MCF 10A (cell line): ENCODE data around the gene BBS12. TPM values are rescaled to one million over a fixed set of nuclear protein-coding genes. Genes with fewer than 3 reads are reported as not detected.

ENCODE experiments used
- BruUV-seq: library from RNA; stranded (reverse); fragments of 400-500 nt; replicated peaks from 2 replicates; lab custom pipeline; 2021; lab: Mats Ljungman, UMichigan
- CTCF ChIA-PET: fragments of 300-600 bp; sonication (Branson Sonifier 250); formaldehyde crosslinking; extraction: SDS; loops from one replicate; lab custom pipeline; 2021; ENCODE audit warnings: antibody characterized with exemption, inconsistent platforms; lab: Yijun Ruan, JAX
- POLR2A ChIA-PET: fragments of 300-600, 350-650 bp; sonication (Branson Sonifier 250); formaldehyde crosslinking; extraction: SDS; loops from one replicate; lab custom pipeline; 2020; ENCODE audit warnings: antibody characterized with exemption, inconsistent platforms; lab: Yijun Ruan, JAX
- DNase-seq: peaks from one replicate; pipeline ENCODE4 v3.0.0-alpha.2; 2018; ENCODE audit not compliant: unreplicated experiment
- H3K27ac Mint-ChIP-seq: one replicate; pipeline ENCODE4 v1.8.0; 2022; ENCODE audit warnings: mild to moderate bottlenecking, low read depth, mixed read lengths; ENCODE audit not compliant: unreplicated experiment
- H3K27me3 Mint-ChIP-seq: one replicate; pipeline ENCODE4 v1.8.0; 2022; ENCODE audit warnings: mixed read lengths; ENCODE audit not compliant: insufficient read depth, unreplicated experiment
- H3K36me3 Mint-ChIP-seq: one replicate; pipeline ENCODE4 v1.8.0; 2022; ENCODE audit warnings: mild to moderate bottlenecking, moderate library complexity, mixed read lengths; ENCODE audit not compliant: insufficient read depth, unreplicated experiment
- H3K4me1 Mint-ChIP-seq: one replicate; pipeline ENCODE4 v1.8.0; 2022; ENCODE audit warnings: mixed read lengths; ENCODE audit not compliant: insufficient read depth, unreplicated experiment
- H3K4me3 Mint-ChIP-seq: one replicate; pipeline ENCODE4 v1.8.0; 2022; ENCODE audit warnings: mild to moderate bottlenecking, moderate library complexity, mixed read lengths; ENCODE audit not compliant: unreplicated experiment
- H3K9me3 Mint-ChIP-seq: one replicate; pipeline ENCODE4 v1.8.0; 2022; ENCODE audit warnings: mixed read lengths; ENCODE audit not compliant: unreplicated experiment
- intact Hi-C: fragments of 100-400 bp; cut with micrococcal nuclease; formaldehyde crosslinking; loops from 2 replicates; pipeline ENCODE4 v1.14.1; 2022
- total RNA-seq: library from RNA; stranded (reverse); gene quantifications from 2 replicates; pipeline ENCODE4 v1.2.3, GENCODE V29; 2022
- TF ChIP-seq, protein P1 (sequence below): fragments of 200-600 bp; IDR thresholded peaks from one replicate; pipeline ENCODE4 v1.8.0; 2022; ENCODE audit warnings: antibody characterized with exemption, mild to moderate bottlenecking; ENCODE audit not compliant: unreplicated experiment

Gene BBS12
- total RNA-seq, 1 experiment from 2014 or later = 4.7 TPM

DNA sequence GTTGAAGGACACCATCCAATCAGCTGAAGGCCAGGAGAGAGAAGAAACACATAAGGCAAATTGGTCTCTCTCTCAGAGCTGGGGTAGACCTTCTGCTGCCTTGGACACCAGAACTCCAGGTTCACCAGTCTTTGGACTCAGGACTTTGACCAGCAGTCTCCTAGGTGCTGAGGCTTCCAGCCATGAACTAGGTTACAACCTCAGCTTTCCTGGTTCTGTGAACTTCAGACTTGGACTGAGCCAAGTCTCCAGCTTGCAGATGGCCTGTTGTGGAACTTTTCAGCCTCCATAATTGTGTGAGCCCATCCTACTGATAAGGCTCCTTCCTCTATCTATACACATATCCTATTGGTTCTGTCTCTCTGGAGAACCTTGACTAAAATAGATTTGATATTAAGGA lies 20.6 kb upstream of the BBS12 start:
- TF ChIP-seq, protein P1, sequence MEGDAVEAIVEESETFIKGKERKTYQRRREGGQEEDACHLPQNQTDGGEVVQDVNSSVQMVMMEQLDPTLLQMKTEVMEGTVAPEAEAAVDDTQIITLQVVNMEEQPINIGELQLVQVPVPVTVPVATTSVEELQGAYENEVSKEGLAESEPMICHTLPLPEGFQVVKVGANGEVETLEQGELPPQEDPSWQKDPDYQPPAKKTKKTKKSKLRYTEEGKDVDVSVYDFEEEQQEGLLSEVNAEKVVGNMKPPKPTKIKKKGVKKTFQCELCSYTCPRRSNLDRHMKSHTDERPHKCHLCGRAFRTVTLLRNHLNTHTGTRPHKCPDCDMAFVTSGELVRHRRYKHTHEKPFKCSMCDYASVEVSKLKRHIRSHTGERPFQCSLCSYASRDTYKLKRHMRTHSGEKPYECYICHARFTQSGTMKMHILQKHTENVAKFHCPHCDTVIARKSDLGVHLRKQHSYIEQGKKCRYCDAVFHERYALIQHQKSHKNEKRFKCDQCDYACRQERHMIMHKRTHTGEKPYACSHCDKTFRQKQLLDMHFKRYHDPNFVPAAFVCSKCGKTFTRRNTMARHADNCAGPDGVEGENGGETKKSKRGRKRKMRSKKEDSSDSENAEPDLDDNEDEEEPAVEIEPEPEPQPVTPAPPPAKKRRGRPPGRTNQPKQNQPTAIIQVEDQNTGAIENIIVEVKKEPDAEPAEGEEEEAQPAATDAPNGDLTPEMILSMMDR = no peak
- Mint-ChIP-seq H3K36me3 (peaks cover 20% of the 10 kb centered on the region), H3K4me3 (no peak overlapping the region), H3K27me3 (no peaks in the 10 kb centered on the region), H3K4me1 (peaks cover 6% of the 10 kb centered on the region), H3K9me3 (no peaks in the 10 kb centered on the region), H3K27ac (no peak overlapping the region)
- DNase-seq = no peak
- ChIA-PET CTCF (interaction anchor here (0.6 to 1.4 kb wide), 5 partner anchors 109 to 1406 kb away, joined by 3 to 6 read pairs (median 3); no protein-coding TSS in a partner anchor), POLR2A (interaction anchor here (1.6 kb wide), 2 partner anchors 12 to 110 kb away, joined by 5 to 6 read pairs; no protein-coding TSS in a partner anchor)
- BruUV-seq = no TSS peak
- intact Hi-C loops = no loop called here

DNA sequence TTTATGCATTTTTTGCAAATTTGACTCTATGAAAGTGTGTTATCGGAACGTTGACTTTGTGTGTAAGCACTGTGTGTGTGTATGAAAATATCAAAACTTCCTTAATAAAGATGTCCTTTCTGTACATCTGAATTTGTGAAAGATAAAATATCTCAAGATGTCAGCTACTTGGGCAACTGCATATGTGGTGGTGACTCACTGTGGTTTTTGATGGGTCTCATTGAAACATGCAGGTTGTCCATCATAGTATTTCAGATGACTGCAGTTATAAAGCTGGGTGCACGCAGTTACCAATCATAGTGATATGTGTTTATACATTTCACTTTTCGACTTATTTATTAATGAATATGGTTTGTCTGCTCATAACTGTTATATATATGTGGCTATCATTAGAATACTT lies 19.7 kb upstream of the BBS12 start:
- Mint-ChIP-seq H3K36me3 (peaks cover 11% of the 10 kb centered on the region), H3K27ac (no peak overlapping the region), H3K4me1 (peaks cover 6% of the 10 kb centered on the region), H3K4me3 (no peak overlapping the region), H3K27me3 (no peaks in the 10 kb centered on the region), H3K9me3 (no peaks in the 10 kb centered on the region)
- DNase-seq = peak; percentile 44
- ChIA-PET POLR2A (interaction anchor here (0.5 to 1.6 kb wide), 5 partner anchors 8 to 885 kb away, joined by 3 to 6 read pairs (median 4); no protein-coding TSS in a partner anchor), CTCF (interaction anchor here (0.7 kb wide), 1 partner anchor 106 kb away, joined by 3 read pairs; no protein-coding TSS in a partner anchor)
- BruUV-seq = no TSS peak
- TF ChIP-seq, protein P1 = no peak
- intact Hi-C loops = no loop called here

DNA sequence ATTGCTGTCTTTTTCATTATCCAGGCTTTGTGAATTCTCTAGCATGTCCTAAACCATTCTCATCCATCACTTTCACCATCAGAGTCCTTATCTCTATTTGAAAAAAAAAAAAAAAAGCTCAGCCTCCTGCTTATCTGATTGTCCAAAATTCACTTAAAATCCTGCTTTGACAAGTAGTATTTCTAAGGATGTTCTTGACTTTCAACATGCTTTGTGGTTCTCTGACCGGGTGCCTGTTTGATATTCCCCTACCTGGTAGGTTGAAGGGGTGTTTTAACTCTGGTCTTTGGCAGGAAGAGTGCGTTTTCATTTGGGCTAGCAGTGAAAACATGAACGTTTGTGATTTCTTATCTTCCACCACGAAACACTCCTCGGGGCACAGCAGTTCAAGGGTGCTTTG lies 17.3 kb upstream of the BBS12 start:
- ChIA-PET POLR2A (interaction anchor here (0.6 to 1.3 kb wide), 3 partner anchors 17 to 112 kb away, joined by 3 to 4 read pairs (median 3); partner anchors contain the start of gene BBS12), CTCF (interaction anchor here (0.7 to 7.7 kb wide), 4 partner anchors 11 to 283 kb away, joined by 3 to 111 read pairs (median 18); no protein-coding TSS in a partner anchor)
- H3K36me3 Mint-ChIP-seq = no peaks in the 10 kb centered on the region
- no peak overlapping the region for H3K4me3 Mint-ChIP-seq
- BruUV-seq = no TSS peak
- no peaks in the 10 kb centered on the region for H3K27me3 Mint-ChIP-seq
- H3K4me1 Mint-ChIP-seq = peaks cover 6% of the 10 kb centered on the region
- intact Hi-C loops = loop anchor here (5.0 kb wide), 1 partner anchor 207 kb away; the partner anchor contains the start of gene NUDT6
- H3K9me3 Mint-ChIP-seq = no peaks in the 10 kb centered on the region
- H3K27ac Mint-ChIP-seq = no peak overlapping the region
- TF ChIP-seq, protein P1 = no peak
- no peak for DNase-seq

DNA sequence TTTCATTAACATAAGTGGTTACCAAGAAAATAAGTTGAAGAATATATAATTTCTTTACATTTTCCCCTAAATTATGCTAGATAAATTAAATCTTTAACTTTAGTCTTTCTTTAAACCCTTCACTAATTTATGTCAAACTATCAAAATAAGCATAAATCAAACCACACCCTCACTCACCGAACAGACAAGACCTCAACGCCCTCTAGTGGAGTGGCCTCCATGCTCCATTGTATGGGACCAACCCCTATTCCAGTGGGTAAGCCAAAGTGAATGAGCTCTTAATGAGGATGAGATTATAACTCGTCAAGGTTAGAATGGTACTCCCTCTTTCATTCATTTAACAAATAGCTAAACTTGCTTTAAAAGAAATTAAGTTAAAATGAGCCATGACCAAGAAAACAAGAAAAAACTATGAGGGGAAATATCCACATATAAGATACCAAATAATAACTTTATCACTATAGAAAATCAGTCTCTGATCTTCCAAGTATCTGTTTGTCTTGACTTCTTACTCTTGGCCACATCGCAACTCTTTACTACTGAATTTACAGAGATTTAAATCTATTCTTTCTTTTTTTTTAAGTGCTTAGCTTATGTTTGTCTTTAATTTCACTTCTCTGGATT lies 15.6 kb upstream of the BBS12 start:
- peak; percentile 84 for DNase-seq
- no TSS peak for BruUV-seq
- Mint-ChIP-seq H3K36me3 (no peaks in the 10 kb centered on the region), H3K4me3 (no peak overlapping the region), H3K9me3 (no peaks in the 10 kb centered on the region), H3K27ac (no peak overlapping the region), H3K27me3 (no peaks in the 10 kb centered on the region), H3K4me1 (peaks cover 6% of the 10 kb centered on the region)
- intact Hi-C loops = loop anchor here (1.0 to 5.0 kb wide), 2 partner anchors 115 to 205 kb away; partner anchors contain the start of gene NUDT6
- CTCF ChIA-PET = interaction anchor here (0.6 to 7.7 kb wide), 46 partner anchors 8 to 277 kb away, joined by 3 to 111 read pairs (median 4); partner anchors contain the start of gene BBS12
- POLR2A ChIA-PET = interaction anchor here (0.7 to 2.1 kb wide), 6 partner anchors 15 to 187 kb away, joined by 3 to 13 read pairs (median 3); partner anchors contain the start of gene BBS12
- TF ChIP-seq, protein P1 = peak; percentile 75
